Measurements from ENCODE around the gene DDHD1.

The DDHD1 gene

GRCh38 chr14:53027562-53027961, 125.6 kb downstream of the DDHD1 start:
- no peak for TF ChIP-seq CTCF (IDR thresholded peaks at IDR 0.05; ENCODE audit: borderline replicate concordance, control extremely low read depth, extremely low read depth, insufficient read depth, missing control alignments)
- DNase-seq (ENCODE audit: low spot score), result no peak
- in situ Hi-C loops (cut with MboI; ENCODE audit: low sequenced_read_pairs, unreplicated experiment), result no loop called here

- no peak for TF ChIP-seq CTCF (IDR thresholded peaks at IDR 0.05; ENCODE audit: borderline replicate concordance, control extremely low read depth, extremely low read depth, insufficient read depth, missing control alignments)
- DNase-seq (ENCODE audit: low spot score), result no peak
- in situ Hi-C loops (cut with MboI; ENCODE audit: low sequenced_read_pairs, unreplicated experiment), result no loop called here
Observed at GRCh38 chr14:53027041-53027440, 126.1 kb downstream of the DDHD1 start.

GRCh38 chr14:53023325-53023724, 129.8 kb downstream of the DDHD1 start:
- no peak for DNase-seq (ENCODE audit: low spot score)
- TF ChIP-seq CTCF (IDR thresholded peaks at IDR 0.05; ENCODE audit: borderline replicate concordance, control extremely low read depth, extremely low read depth, insufficient read depth, missing control alignments), result no peak
- in situ Hi-C loops (cut with MboI; ENCODE audit: low sequenced_read_pairs, unreplicated experiment), result no loop called here

- in situ Hi-C loops (cut with MboI; ENCODE audit: low sequenced_read_pairs, unreplicated experiment), result no loop called here
- no peak for DNase-seq (ENCODE audit: low spot score)
- TF ChIP-seq CTCF (IDR thresholded peaks at IDR 0.05; ENCODE audit: borderline replicate concordance, control extremely low read depth, extremely low read depth, insufficient read depth, missing control alignments), result no peak
Observed at GRCh38 chr14:53022593-53022992, 130.5 kb downstream of the DDHD1 start.

- DNase-seq (ENCODE audit: low spot score), result no peak
- in situ Hi-C loops (cut with MboI; ENCODE audit: low sequenced_read_pairs, unreplicated experiment), result no loop called here
- TF ChIP-seq CTCF (IDR thresholded peaks at IDR 0.05; ENCODE audit: borderline replicate concordance, control extremely low read depth, extremely low read depth, insufficient read depth, missing control alignments), result no peak
Observed at GRCh38 chr14:53020193-53020932, 132.8 kb downstream of the DDHD1 start.

- TF ChIP-seq CTCF (IDR thresholded peaks at IDR 0.05; ENCODE audit: borderline replicate concordance, control extremely low read depth, extremely low read depth, insufficient read depth, missing control alignments), result no peak
- DNase-seq (ENCODE audit: low spot score), result no peak
- in situ Hi-C loops (cut with MboI; ENCODE audit: low sequenced_read_pairs, unreplicated experiment), result no loop called here
Observed at GRCh38 chr14:53019406-53019805, 133.7 kb downstream of the DDHD1 start.

Measured in GM13976 (cell line).